NCI-H1105 (cell line): Measurements from ENCODE around the gene CCDC13.

Source experiments
- DNase-seq: peaks from one replicate; lab custom pipeline; 2025; lab: John Stamatoyannopoulos, UW

The CCDC13 gene

DNA sequence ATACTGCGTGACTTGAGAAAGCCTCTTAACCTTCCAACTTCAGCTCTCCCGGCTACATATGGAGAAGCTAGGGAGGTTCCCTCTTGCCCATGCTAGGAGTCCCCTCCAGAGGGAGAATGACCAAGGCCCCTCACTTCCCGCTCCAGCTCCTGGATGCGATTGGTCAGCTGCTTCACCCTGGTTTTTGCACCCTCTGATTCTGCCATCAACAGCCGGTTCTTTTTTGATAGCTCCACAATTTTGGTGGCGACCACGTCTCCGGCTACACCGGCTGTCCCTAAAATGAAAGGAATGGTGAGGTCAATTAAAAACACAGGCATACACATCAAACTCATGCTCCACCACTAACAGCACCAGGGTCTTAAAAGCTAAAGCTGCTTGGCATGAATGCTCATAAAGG, 20.6 kb downstream of the CCDC13 start:
- DNase-seq: no peak

DNA sequence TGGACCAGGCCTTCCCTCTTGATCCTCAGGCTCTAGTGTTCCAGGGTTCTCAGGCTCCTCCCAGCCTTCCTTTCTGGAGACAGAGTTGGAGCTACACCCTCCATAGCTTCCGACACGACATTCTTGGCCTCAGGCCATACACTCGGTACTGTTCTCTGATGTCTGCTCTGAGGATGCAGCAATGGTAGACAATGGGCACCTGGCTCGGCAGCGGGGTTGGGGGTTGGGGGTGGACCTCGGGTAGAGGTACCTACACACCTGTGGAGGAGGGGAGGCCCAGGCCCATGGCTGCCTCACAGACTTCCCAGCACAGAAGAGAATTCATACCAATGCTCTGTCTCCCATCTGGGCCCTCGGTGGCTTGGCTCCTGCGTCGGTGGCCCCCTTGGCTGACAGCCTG, 21.4 kb downstream of the CCDC13 start:
- peak; percentile 34 for DNase-seq

- no peak for DNase-seq
Observed at GRCh38 chr3:42750834-42751233, 22.2 kb downstream of the CCDC13 start.

GRCh38 chr3:42749753-42750231, 23.3 kb downstream of the CCDC13 start:
- no peak for DNase-seq

GRCh38 chr3:42749025-42749752, 23.9 kb downstream of the CCDC13 start:
- DNase-seq: no peak

GRCh38 chr3:42747581-42747980, 25.5 kb downstream of the CCDC13 start:
- DNase-seq: no peak

DNA sequence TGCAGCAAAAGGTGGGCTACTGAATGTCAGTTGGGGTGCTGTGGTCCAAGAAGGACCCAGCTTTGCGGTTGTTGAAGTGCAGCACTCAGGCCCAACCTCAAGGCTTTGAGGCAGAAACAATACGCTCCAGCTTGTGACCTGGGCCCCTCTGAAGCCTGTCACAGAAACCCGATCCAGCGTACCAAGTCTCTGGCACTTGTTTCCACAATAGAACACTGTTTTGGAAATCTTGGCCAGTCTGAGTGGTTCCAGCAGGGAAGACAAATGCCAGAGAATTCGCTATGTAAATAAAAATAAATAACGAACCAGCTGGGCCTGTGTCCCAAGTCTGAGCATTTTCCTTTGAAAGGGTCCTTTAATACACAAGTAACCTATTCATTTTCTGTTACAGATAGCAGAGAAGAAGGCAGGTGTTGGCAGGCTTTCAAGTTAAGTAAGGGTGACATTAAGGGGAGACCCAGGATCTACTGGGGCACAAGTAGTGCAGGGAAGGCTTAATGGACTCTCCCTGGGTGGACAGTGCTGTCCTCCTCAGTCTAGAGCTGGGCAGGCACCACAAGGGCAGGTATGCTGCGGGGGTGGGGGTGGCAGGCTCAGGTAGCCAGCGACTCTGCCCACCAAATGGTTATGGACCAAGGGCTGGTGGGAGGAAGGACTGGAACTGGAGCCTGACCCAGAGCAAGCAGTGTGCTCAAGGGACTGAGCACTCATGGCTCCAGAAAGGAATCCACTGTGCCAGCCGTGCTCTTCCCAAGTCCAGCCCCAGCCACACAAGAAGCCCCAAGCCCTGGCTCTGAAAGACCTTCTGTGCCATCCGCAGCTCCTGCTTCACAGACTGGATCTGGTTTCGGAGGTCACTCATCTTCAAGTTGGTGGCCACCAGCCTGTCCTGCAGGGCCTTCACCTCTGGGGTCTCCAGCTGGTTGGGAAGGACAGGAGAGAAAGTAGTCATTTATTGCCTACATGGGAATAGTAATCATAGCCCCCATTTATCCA, 26.3 kb downstream of the CCDC13 start:
- DNase-seq: no peak

- DNase-seq: no peak
Observed at GRCh38 chr3:42745776-42746454, 27.1 kb downstream of the CCDC13 start.

DNA sequence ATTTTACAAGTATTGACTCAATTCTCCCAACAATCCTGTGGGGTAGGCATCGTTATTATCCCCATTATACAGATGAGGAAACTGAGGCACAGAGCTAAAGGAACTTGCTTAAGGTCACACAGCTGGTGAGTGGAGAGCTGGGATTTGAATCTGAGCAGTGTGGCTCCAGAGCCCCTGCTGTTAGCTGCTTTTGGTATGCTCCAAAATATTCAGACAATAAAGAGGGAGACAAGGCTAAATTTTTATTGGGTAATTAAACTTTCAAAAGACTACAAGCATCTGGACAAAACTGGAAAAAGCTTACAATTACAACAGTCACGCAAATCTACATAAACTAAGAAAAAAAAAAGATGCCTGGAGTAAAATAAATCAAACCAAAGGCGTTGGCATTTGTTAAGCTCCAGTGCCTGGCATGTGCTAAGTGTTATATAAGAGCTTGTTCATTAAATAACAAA, 27.7 kb downstream of the CCDC13 start:
- no peak for DNase-seq

DNA sequence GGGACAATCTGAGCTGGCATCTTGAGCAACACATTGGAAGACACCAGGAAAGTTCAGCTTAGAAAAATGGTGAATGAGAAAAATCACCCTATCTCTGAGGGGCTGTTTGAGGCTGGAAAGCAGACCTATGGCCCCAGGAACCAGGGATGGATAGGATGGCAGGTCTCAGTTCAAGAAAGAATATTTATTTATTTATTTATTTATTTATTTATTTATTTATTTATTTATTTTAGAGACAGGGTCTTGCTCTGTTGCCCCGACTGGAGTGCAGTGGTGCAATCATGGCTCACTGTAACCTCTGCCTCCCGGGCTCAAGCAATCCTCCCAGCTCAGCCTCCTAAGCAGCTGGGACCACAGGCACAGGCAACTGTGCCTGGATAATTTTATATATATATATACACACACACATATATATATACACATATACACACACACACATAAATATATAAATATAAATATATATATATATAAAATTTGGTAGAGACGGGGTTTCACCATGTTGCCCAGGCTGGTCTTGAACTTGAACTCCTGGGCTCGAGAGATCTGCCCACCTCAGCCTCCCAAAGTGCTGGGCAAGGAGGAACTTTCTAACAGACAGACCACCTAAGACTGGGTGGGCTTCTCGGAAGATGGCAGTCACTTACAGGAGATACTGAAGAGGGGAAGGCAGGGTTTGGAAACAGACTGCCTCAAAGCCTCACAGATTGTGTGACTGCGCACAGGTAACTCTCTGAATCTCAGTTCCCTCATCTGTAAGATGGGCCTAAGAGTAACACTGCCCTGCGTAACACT, 29.7 kb downstream of the CCDC13 start:
- DNase-seq: no peak

DNA sequence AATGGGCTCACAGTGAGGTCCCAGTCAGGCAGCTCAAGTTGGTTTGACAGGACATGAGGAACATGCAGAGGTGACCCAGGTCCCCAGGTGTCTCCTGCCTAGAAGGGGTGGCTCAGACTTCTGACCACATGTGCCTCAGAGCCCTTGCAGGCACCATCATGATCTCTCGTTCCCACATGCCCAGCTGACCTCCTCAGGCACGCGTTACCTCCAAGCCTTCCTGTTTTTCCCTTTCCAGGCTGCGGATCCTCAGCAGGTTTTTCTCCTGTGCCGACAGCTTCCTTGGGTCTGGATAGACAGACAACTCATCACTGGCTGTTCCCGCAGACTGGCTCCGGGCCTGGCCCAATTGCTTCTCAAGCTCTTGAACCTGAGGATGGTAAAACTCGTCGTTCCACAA, 30.4 kb downstream of the CCDC13 start:
- no peak for DNase-seq

GRCh38 chr3:42742259-42742658, 30.8 kb downstream of the CCDC13 start:
- DNase-seq: no peak

- DNase-seq: no peak
Observed at GRCh38 chr3:42741796-42742195, 31.3 kb downstream of the CCDC13 start.

GRCh38 chr3:42739401-42740158, 33.5 kb downstream of the CCDC13 start:
- DNase-seq: no peak

DNA sequence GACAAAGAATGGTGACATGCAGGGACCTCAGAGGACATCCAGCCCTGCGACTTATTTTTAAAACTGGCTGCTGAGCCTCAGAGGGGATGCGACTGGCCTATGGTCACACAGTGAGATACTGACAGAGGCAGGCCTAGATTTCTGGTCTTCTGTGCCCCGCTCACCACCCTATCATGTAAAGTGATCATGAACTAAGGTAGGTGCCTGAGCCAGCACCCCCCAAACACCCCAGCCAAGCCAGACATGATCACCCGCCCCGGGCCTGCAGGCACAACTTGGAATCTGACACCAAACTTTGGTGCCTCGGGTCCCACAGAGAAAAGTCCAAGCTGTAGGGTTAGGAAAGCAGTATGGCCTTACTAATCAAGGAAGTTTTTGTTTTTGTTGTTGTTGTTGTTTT, 36.5 kb downstream of the CCDC13 start:
- DNase-seq: no peak

DNA sequence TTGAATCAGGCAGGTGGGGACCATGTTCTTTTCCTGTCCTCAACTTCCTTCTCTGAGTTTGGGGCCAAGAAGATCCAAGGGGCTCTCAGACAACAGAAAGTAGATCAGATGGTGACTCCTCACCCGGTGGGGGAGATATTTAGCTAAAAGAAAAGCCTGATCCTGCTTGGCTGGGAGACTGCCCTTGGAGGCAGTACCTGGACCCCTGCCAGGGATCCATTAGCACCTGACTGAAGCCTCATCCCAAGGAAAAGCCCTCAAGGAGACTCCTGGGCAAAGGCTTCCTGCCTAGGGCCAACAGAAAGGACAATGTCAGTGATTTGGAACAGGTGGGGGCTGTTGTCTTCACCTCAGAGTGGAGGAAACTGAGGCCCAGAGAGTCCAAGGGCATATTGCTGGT, 37.0 kb downstream of the CCDC13 start:
- peak; percentile 9 for DNase-seq

DNA sequence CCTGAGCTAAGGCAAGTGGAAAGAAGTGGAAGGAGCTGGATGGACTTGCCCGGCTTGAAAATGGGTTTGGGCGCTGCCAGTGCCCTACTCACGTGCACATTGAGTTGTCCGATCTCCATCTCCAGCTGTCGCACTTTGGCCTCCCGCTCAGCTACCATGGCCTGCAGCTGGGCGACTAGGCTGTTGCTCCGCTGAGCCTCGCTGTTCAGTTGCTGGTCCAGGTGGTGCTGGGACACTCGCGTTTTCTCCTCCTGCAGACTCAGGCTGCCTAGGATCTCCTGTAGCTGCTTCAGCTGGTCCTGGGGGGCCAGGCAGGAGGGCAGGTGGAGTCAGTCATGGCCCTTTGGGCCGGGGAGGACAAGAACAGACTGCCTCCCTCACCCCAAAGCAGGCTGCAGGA, 37.4 kb downstream of the CCDC13 start:
- no peak for DNase-seq

DNA sequence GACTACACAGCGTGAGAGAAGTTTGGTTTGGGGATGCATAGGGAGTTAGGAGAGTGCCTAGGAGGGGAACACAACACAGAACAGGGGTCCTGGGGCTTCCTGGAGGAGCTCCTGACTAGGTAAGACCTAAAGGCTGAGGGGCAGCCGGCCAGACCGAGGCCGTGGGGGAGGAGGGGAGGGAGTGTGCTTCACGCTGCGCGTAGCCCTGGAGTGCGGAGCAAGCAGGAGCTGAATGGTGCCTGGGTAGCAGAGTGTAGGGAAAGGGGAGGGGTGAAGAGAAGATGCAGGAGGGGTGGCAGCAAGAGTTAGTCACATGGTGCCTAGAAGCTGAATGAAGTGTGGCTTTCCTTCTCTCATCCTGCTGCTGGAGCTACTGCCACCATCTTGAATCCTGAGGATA, 38.0 kb downstream of the CCDC13 start:
- DNase-seq: no peak

DNA sequence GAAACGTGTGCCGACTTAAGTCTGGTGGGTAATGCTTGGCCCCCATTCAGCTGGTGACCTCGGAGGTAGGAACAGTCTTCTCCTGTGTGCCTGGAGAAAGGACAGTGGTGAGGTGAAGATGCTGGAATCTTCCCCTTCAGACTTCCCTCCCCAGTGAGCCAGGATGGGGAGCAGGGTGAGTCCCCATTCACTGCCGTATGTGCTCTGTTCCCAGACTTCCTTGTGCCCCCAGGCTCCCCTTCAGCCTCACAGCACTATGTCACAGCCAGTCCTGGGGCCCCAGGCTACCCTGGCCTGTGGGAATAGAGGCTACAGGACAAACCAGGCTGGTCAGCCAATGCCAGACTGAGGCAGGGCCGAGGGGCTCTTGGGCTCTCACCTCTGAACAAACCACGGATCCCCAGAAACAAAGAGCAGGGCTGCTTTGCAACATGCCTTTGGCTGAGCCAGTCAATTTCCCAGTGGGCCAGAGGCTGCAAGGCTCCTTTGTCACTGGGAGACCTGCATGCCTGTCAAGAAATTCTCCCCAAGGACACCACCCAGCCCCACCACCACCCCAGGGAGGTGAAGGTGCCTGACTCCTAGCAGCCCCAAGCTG, 38.7 kb downstream of the CCDC13 start:
- no peak for DNase-seq

GRCh38 chr3:42733501-42734262, 39.4 kb downstream of the CCDC13 start:
- DNase-seq: no peak
